ENCODE measurements around the gene PLAA.
A peak's percentile ranks its signal among the peaks of the same experiment; 100 is the strongest.
"Not testable (repeated sequence)": the region's sequence is repeated elsewhere in the genome, so short reads cannot be mapped to it uniquely, and the experiment has no call there.

PLAA gene

DNA sequence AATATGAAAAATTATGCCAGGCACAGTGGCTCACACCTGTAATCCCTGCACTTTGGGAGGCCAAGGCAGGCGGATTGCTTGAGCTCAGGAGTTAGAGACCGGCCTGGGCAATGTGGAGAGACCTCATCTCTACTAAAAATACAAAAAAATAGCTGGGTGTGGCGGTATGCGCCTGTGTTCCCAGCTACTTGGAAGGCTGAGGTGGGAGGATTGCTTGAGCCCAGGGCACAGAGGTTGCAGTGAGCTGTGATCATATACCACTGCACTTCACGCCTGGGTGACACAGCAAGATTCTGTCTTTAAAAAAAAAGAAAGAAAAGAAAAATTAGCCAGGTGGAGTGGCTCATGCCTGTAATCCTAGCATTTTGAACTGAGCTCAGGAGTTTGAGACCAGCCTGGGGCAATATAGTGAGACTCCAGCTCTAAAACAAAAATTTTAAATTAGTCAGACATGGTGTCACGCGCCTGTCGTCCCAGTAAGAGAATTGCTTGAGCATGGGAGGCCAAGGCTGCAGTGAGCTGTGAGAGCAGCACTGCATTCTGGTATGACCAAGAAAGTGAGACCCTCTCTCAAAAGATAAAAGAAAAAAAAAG lies 18.0 kb downstream of the PLAA start:
- no peak for DNase-seq (ENCODE audit: low read depth)

DNA sequence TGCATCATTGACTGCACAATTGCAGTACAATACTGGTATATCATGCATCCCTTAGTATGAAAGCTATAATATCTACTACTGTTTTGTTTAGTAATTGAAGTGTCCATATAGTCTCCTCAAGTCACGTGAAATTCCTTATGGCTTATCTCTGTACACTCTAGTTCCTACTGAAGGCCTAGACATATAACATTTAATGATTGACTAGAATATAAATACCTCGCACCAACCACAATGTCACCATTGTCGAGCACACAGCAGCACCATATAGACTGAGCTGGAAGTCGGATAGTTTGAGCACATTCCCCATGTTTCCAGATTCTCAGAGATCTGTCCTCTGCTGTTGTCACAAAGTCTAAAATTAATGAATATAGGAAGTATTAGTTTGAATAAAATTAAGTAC lies 21.4 kb downstream of the PLAA start:
- no peak for DNase-seq (ENCODE audit: low read depth)

DNA sequence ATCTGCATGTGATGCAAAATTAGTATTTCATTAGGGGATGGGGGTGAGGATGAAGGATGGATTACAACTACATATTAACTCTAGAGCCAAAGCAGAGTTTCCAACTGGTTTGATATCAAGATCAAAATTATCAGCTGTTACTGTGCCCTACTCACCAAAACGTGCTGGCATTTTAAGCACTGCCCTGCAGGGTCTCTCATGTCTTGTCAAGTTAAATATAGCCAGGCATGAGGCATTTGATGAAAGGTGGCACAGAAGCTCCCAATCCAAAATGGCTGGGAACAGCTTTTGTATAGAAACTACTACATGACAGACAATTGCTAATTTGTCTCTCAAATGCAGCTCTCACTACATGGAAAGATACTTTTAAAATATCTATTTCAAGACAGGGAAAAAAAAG lies 27.3 kb downstream of the PLAA start:
- no peak for DNase-seq (ENCODE audit: low read depth)

DNA sequence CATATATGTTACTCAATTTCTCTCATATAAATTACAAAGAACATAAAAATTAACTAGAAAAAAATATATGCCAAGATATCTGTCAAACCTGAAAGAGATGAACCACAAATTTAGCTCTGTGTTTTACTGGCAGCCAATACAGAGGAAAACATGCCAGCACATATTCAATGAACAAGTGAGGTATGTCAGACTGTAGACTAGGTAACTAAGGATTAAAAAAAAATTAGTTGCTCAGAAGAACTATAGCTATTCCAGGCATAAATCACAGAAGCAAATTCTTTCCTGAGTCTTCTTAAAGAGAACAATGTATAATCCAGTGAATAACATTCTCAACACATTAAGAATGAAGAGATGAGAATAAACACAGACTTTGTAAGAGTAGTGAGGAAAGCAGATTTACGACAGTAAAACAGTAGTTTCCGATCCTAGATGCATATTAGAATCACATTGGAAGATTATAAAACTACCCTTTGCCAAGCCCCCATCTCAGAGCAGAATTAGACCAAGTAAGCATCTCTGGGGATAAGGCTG lies 33.8 kb downstream of the PLAA start:
- DNase-seq (ENCODE audit: low read depth), result no peak

DNA sequence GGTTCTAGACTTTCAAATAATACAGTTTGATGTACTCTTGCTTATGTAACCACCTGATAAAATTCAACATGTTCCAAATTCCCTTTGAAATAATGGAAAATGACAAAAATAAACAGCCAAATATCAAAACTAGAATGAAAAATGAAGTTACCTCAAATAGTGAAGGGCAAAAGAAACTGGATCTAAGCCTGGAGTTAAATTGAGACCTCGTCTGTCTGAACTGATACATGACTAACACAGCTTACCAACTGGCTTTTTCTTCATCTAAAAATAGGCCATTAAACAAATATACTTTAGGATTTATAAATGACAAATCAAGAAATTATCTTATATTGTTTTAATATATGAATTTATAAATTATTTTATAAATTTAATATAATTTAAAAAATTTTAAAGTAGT lies 42.4 kb downstream of the PLAA start:
- no peak for DNase-seq (ENCODE audit: low read depth)

DNA sequence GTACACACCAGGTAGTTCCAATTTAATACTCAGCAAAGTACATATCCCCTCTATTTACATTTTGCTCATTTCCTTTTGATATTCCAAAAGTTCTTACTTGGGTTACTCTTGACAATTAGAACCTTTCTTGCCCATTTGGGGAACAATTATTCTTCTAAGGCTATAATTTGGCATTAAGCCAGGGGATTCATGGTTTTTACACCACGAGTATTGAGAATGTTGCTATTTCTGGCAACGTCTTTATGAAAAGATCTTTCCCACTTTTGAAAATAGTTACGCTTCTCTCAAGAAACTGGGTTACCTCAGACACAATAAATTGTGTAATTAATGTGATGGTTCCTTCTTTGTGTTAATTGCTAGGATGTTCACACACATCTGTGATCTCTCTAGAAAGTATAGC lies 43.0 kb downstream of the PLAA start:
- DNase-seq (ENCODE audit: low read depth), result no peak

DNA sequence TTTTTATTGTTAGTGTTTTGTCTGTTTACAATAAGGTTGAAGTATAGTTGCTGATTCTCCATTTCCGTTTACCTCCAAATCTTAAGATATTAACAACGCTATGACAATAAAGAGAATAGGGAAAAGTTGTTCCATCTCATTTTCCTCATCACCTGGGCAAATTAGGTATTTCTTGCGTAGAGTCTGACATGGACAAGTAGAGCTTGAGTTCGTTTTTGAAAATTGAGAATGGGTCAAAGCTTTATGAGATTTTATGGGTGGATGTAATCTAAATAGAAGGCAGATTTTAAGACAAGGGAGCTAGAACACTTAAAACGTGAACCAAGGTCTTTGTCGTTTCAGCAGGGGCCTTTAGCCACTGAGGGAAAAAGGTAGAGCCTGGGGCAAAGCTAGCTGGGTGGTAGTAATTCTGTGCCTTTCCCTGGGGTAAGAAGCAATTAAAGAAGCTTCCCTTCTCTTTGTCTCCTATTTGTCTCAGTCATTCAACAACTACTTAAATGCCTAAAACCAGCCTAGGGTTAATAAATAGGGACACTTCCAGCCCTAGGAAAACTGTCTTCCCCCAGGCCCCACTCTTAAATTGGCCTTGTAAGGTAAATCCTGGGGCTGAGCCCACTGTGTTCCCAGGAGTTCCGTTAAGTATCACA lies 53.9 kb downstream of the PLAA start:
- DNase-seq (ENCODE audit: low read depth), result no peak

DNA sequence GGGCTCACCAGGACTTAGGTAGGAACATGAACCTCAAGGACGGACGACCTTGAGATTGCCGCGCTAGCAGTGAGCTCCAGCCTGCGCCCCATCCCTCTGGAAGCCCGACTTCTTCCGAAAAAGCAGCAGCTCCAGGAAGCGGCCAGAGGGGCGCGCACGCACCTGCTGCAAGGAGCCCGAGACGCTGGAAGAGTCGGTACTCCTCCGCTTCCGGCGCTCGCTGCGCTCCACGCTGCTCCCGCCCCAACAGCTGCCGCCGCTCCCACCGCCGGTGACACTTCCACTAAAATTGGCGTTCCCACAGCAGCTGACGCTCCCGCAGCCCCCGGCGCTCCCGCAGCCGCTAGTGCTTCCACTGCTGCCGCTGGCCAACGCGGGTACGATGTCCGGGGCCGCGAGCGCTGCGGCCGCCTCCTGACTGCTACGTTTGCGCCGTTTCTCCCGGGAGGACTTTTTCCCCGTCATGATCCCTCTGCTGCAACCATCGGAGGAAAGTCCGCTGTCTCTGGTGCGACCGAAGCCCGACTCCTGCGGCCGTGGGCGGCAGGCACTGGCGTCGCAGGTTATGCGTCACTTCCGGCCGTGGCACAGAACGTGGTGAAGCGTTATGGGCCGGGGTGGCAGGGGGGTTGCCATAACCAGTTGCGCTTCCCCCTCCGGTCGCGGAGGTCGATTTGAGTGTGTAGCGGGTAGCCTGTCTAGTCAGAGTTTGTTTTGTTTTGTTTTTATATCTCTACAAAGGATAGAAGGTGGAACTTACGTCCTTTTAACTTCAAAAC lies 54.6 kb downstream of the PLAA start, which contains the start of gene CAAP1:
Gene CAAP1 (minus strand): TSS at position 552 of the 779 bp plus-strand sequence. CDS start 87 bp downstream, at position 465.
- peak; percentile 86 for DNase-seq (ENCODE audit: low read depth)

DNA sequence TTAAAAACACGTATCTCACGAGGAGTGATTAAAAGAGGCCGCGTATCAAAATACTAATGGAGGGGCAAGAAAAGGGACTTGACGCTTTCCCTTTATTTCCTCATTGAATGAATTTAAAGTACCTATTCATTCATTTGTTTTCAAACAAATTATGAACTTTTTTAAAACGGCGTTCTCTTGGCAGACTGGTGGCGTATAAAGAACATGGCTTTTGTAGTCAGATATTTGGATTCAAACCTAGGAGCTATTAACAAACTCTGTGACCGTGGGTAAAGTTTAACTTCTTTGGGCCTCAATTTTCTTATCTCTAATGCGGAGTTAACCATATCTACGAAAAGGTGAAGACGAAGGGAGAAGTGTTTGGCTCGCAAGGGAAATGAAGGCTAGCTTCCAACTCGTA lies 55.3 kb downstream of the PLAA start:
- no peak for DNase-seq (ENCODE audit: low read depth)

DNA sequence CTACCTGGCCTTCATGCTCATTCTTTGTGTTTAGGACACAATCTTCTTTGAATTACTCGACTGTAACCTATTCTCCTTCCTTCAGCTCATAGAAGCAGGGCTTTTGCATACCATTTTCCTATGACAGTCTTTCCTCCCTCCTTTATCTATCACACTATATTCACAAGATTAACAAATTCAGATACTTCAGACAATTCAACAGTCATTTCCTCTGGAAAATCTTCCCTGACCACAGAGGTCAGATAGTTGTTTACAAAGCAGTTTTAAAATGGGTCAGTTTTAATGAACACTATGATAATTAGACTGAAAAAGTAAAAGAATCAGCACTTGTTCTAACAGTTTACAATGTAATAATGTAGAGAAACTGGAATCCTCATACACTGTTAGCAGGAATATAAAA lies 58.8 kb downstream of the PLAA start:
- no peak for DNase-seq (ENCODE audit: low read depth)

DNA sequence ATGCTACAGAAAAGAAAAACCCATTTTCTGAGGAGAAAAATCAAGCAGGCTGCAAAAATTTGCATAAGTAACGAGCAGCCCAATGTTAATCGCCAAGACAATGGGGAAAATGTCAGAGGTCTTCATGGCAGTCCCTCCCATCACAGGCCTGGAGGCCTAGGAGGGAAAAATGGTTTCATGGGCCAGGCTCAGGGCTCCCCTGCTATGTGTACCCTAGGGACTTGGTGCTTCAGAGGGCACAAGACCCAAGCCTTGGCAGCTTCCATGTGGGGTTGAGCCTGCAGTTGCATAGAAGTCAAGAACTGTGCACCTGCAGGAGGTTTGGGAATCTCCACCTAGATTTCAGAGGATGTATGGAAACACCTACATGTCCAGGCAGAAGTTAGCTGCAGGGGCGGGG lies 64.9 kb downstream of the PLAA start:
- DNase-seq (ENCODE audit: low read depth), result no peak

DNA sequence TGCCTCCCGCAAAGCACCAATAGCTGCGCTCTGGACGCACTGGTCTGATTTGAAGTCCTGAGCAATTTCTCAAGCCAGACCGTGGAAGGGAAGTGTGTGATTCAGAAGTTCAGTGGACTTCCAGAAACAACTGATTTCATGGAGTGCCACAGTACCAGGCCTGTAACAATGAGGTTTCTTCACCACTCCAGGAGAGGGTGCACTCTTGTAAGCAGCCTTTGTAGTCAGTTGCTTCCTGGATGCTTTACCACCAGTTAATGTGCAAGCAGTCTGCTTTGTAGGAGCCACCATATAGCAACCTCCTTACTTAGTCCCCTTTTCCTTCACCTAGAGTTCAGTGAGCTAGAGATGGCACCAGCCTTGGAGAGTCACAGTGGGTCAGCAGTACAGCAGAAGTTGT lies 66.8 kb downstream of the PLAA start:
- no peak for DNase-seq (ENCODE audit: low read depth)

DNA sequence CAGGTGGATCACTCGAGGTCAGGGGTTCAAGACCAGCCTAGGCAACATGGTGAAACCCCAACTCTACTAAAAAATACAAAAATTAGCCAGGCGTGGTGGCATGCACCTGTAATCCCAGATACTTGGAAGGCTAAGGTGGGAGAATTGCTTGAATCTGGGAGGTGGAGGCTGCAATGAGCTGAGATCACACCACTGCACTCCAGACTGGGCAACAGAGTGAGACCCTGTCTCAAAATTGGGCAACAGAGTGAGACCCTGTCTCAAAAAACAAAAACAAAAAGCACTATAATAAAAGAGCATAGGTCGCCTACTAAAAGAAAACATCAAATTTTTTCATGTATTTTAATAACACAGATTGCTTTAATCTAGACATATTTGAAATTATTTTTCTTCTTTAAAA lies 71.9 kb downstream of the PLAA start:
- DNase-seq (ENCODE audit: low read depth), result not testable (repeated sequence)

DNA sequence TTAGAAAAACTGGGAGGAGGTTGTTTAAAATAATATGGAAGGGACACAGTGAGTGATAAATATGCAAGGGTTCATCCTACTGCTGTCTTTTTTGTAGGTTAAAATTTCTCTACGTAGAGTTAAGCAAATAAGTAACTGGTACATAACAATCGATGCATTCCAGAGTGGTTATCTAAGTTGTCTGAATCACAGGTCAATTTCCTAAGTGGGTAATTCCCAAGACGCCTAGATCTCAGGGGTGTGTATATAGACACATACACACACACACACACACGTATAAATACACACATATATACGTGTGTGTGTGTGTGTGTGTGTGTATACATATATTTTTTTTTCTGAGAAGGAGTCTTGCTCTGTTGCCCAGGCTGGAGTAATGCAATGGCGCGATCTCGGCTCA lies 76.8 kb downstream of the PLAA start:
- DNase-seq (ENCODE audit: low read depth), result no peak

DNA sequence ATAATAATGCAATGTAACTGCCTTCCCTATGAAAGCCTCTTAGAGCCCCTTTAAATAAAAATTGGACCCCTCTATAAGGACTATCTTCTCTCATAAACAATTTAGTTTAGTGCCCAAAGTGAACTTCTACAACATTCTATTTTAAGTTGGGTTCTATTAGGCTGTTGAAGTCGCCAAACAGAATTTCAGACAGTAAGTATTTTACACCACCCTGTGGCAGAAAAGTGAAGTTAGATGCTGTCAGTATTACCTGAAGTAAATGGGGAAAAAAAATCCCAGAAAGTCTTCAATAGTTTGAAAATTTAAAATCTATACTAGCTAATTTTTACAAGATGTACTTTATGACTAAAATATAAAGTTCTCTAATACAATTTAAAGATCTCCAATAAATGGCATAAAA lies 84.0 kb downstream of the PLAA start:
- DNase-seq (ENCODE audit: low read depth), result peak; percentile 9

DNA sequence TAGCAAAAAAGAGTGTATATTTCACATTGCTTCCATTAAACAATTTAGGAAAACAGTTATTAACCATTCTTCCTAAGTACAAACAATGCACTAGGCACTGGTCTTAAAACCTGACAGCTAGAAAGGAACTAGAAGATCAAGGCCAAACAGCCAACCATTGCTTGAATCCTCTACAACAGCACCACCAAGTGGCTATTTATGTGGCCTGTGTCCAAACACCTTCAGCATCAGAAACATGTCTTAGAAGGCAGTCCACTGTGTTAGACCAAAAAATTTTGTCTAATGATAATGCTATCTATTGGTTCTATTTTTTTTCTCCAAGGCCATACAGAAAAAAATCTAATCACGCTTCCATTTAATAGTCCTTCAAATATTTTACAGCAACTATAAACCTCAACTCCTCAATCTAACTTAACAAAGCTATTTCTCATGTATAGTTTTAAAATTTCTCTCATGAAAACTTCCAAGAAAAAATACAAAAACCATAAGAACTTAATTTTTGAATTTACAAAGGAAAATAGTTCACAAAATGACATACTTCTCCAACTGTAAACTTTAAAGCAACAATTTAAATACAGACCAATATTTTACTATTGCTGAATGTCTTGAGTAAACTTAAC lies 90.5 kb downstream of the PLAA start:
- DNase-seq (ENCODE audit: low read depth), result peak; percentile 36

All from stromal cell of bone marrow (primary cell).